ENCODE results near the gene LRRC17.

DNA sequence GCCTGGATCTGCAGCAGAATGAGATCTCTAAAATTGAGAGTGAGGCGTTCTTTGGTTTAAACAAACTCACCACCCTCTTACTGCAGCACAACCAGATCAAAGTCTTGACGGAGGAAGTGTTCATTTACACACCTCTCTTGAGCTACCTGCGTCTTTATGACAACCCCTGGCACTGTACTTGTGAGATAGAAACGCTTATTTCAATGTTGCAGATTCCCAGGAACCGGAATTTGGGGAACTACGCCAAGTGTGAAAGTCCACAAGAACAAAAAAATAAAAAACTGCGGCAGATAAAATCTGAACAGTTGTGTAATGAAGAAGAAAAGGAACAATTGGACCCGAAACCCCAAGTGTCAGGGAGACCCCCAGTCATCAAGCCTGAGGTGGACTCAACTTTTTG lies 21.4 kb downstream of the LRRC17 start:
- TF ChIP-seq, protein P1, sequence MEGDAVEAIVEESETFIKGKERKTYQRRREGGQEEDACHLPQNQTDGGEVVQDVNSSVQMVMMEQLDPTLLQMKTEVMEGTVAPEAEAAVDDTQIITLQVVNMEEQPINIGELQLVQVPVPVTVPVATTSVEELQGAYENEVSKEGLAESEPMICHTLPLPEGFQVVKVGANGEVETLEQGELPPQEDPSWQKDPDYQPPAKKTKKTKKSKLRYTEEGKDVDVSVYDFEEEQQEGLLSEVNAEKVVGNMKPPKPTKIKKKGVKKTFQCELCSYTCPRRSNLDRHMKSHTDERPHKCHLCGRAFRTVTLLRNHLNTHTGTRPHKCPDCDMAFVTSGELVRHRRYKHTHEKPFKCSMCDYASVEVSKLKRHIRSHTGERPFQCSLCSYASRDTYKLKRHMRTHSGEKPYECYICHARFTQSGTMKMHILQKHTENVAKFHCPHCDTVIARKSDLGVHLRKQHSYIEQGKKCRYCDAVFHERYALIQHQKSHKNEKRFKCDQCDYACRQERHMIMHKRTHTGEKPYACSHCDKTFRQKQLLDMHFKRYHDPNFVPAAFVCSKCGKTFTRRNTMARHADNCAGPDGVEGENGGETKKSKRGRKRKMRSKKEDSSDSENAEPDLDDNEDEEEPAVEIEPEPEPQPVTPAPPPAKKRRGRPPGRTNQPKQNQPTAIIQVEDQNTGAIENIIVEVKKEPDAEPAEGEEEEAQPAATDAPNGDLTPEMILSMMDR (IDR thresholded peaks at IDR 0.05) = no peak
- TF ChIP-seq POLR2AphosphoS5 (IDR thresholded peaks at IDR 0.05; ENCODE audit: low read depth, low read length) (no peak), TCF7L2 (IDR thresholded peaks at IDR 0.05; ENCODE audit: low read depth, low read length) (no peak)

Measured in Panc1 (cell line).